SK-N-SH (cell line): ENCODE measurements around the gene GABARAPL2. TPM values are rescaled to one million over a fixed set of nuclear protein-coding genes. Genes with fewer than 3 reads are reported as not detected.

Source experiments
- CTCF ChIA-PET: fragments of 300-600, 350-600 bp; formaldehyde crosslinking; extraction: SDS; loops from one replicate; lab custom pipeline; 2021; lab: Yijun Ruan, JAX
- POLR2A ChIA-PET: fragments of 350-600 bp; sonication (Branson Sonifier 250); formaldehyde crosslinking; extraction: SDS; loops from one replicate; lab custom pipeline; 2020; ENCODE audit warnings: antibody characterized with exemption, inconsistent platforms; lab: Yijun Ruan, JAX
- DNase-seq: peaks from one replicate; pipeline ENCODE4 v3.0.0; 2012
- H2AFZ ChIP-seq: fragments of 200-600 bp; sonication (generic); 2 replicates; pipeline ENCODE4 v1.8.1; 2016; ENCODE audit warnings: antibody characterized with exemption, mild to moderate bottlenecking, low read depth
- H3F3A ChIP-seq: fragments of 200-600 bp; sonication (generic); replicated peaks from 2 replicates; pipeline ENCODE3; 2016; ENCODE audit warnings: antibody characterized with exemption, mild to moderate bottlenecking; ENCODE audit not compliant: insufficient read depth
- H3K27ac ChIP-seq, 2 experiments: fragments of 200-500 bp in 1 of 2; fragments of 200-600 bp in 1 of 2; sonication (Bioruptor generic) in 1 of 2; sonication (generic), shearing (Covaris generic) in 1 of 2; 2 replicates each; pipeline versions ENCODE4 v1.5.1 to v1.6.1; 2014 to 2016; ENCODE audit warnings: low read depth in 2 of 2, inconsistent platforms in 1 of 2, low read length in 1 of 2, mild to moderate bottlenecking in 1 of 2, mixed read lengths in 1 of 2
- H3K27me3 ChIP-seq: fragments of 200-600 bp; sonication (generic), shearing (Covaris generic); 2 replicates; pipeline ENCODE4 v1.6.1; 2016; ENCODE audit warnings: mixed run types; ENCODE audit not compliant: insufficient read depth
- H3K36me3 ChIP-seq, 2 experiments: fragments of 200-500 bp in 1 of 2; fragments of 200-600 bp in 1 of 2; sonication (Bioruptor generic) in 1 of 2; sonication (generic) in 1 of 2; replicated peaks in 1 of 2; 2 replicates each; pipeline versions ENCODE3 to v1.5.1; 2014 to 2016; ENCODE audit warnings: low read length in 1 of 2, mild to moderate bottlenecking in 1 of 2; ENCODE audit not compliant: insufficient read depth in 2 of 2, control insufficient read depth in 1 of 2
- H3K4me1 ChIP-seq, 2 experiments: fragments of 200-500 bp in 1 of 2; fragments of 200-600 bp in 1 of 2; sonication (Bioruptor generic) in 1 of 2; sonication (generic), shearing (Covaris generic) in 1 of 2; 2 replicates each; pipeline versions ENCODE4 v1.5.1 to v1.6.1; 2014 to 2016; ENCODE audit warnings: low read depth in 1 of 2, low read length in 1 of 2, mixed run types in 1 of 2; ENCODE audit not compliant: insufficient read depth in 2 of 2, control insufficient read depth in 1 of 2
- H3K4me2 ChIP-seq: fragments of 200-600 bp; sonication (generic), shearing (Covaris generic); 2 replicates; pipeline ENCODE4 v1.6.1; 2017; ENCODE audit warnings: mixed run types
- H3K4me3 ChIP-seq, 2 experiments: fragments of 200-500 bp in 1 of 2; fragments of 200-600 bp in 1 of 2; sonication (Bioruptor generic) in 1 of 2; sonication (generic), shearing (Covaris generic) in 1 of 2; 2 replicates each; pipeline versions ENCODE4 v1.5.1 to v1.8.1; 2014 to 2016; ENCODE audit warnings: low read depth in 2 of 2, inconsistent platforms in 1 of 2, low read length in 1 of 2, mild to moderate bottlenecking in 1 of 2, mixed read lengths in 1 of 2, moderate library complexity in 1 of 2
- H3K79me2 ChIP-seq: fragments of 200-600 bp; sonication (generic); 2 replicates; pipeline ENCODE4 v1.8.1; 2017; ENCODE audit warnings: mild to moderate bottlenecking; ENCODE audit not compliant: insufficient read depth
- H3K9ac ChIP-seq: fragments of 200-600 bp; sonication (generic); 2 replicates; pipeline ENCODE4 v1.6.1; 2017; ENCODE audit warnings: mixed run types
- H3K9me2 ChIP-seq: fragments of 200-600 bp; sonication (generic); 2 replicates; pipeline ENCODE4 v1.6.1; 2017; ENCODE audit warnings: mixed run types
- H3K9me3 ChIP-seq: fragments of 200-600 bp; sonication (generic); 2 replicates; pipeline ENCODE4 v1.6.1; 2017; ENCODE audit warnings: mixed run types, mild to moderate bottlenecking, moderate library complexity
- H4K20me1 ChIP-seq: fragments of 200-600 bp; sonication (generic); 2 replicates; pipeline ENCODE4 v1.6.1; 2017; ENCODE audit warnings: mild to moderate bottlenecking, mixed run types; ENCODE audit not compliant: insufficient read depth
- CHD2 ChIP-seq: fragments of 150-350 bp; IDR thresholded peaks from 2 replicates; pipeline ENCODE4 v1.6.1; 2018; ENCODE audit warnings: low read length; ENCODE audit not compliant: partially characterized antibody
- ELF1 ChIP-seq: IDR thresholded peaks from 2 replicates; pipeline ENCODE4 v1.4.0; 2012
- EP300 ChIP-seq, 2 experiments: IDR thresholded peaks; 2 replicates each; pipeline versions ENCODE4 v1.4.0 to v1.6.1; 2012; ENCODE audit warnings: borderline replicate concordance in 1 of 2, low read depth in 1 of 2, low read length in 1 of 2
- EZH2phosphoT487 ChIP-seq: fragments of 200-600 bp; sonication (generic); IDR thresholded peaks from 2 replicates; pipeline ENCODE4 v1.6.1; 2017; ENCODE audit warnings: low read depth, mixed run types, mild to moderate bottlenecking, antibody characterized with exemption, moderate library complexity, borderline replicate concordance
- FOSL2 ChIP-seq: IDR thresholded peaks from 2 replicates; pipeline ENCODE4 v1.4.0; 2012; ENCODE audit warnings: low read depth, mild to moderate bottlenecking, moderate library complexity, borderline replicate concordance
- FOXM1 ChIP-seq: IDR thresholded peaks from 2 replicates; pipeline ENCODE4 v1.4.0; 2012; ENCODE audit warnings: low read depth, mild to moderate bottlenecking
- IRF3 ChIP-seq: fragments of 150-350 bp; IDR thresholded peaks from 2 replicates; pipeline ENCODE4 v1.6.1; 2016; ENCODE audit warnings: mild to moderate bottlenecking, low read depth, low read length
- JUND ChIP-seq: IDR thresholded peaks from 2 replicates; pipeline ENCODE4 v1.4.0; 2012
- MEF2A ChIP-seq: IDR thresholded peaks from 2 replicates; pipeline ENCODE4 v1.4.0; 2012; ENCODE audit warnings: low read depth, borderline replicate concordance
- MXI1 ChIP-seq: IDR thresholded peaks from 2 replicates; pipeline ENCODE4 v1.6.1; 2012; ENCODE audit warnings: mild to moderate bottlenecking, low read depth, low read length, improper control_type of control experiment
- NFIC ChIP-seq: IDR thresholded peaks from 2 replicates; pipeline ENCODE4 v1.4.0; 2012; ENCODE audit warnings: borderline replicate concordance
- NRF1 ChIP-seq: IDR thresholded peaks from 2 replicates; pipeline ENCODE4 v1.6.1; 2012; ENCODE audit warnings: low read depth, mild to moderate bottlenecking, low read length
- RAD21 ChIP-seq: IDR thresholded peaks from 2 replicates; pipeline ENCODE4 v1.6.1; 2012; ENCODE audit warnings: mild to moderate bottlenecking, low read length
- RFX5 ChIP-seq: IDR thresholded peaks from 2 replicates; pipeline ENCODE4 v1.6.1; 2012; ENCODE audit warnings: mild to moderate bottlenecking, improper control_type of control experiment, low read length
- RXRA ChIP-seq: IDR thresholded peaks from 2 replicates; pipeline ENCODE4 v1.4.0; 2012; ENCODE audit warnings: low read depth, mild to moderate bottlenecking, borderline replicate concordance
- SIN3A ChIP-seq: IDR thresholded peaks from 2 replicates; pipeline ENCODE4 v1.6.1; 2012; ENCODE audit warnings: low read depth, mild to moderate bottlenecking, low read length, moderate library complexity, borderline replicate concordance
- SMC3 ChIP-seq: IDR thresholded peaks from 2 replicates; pipeline ENCODE4 v1.6.1; 2012; ENCODE audit warnings: low read depth, low read length, improper control_type of control experiment
- TAF1 ChIP-seq: IDR thresholded peaks from 2 replicates; pipeline ENCODE4 v1.6.1; 2012; ENCODE audit warnings: low read depth, mild to moderate bottlenecking, low read length, moderate library complexity, borderline replicate concordance
- YY1 ChIP-seq: IDR thresholded peaks from 2 replicates; pipeline ENCODE4 v1.4.0; 2012; ENCODE audit warnings: low read depth, mild to moderate bottlenecking
- ZBTB33 ChIP-seq: IDR thresholded peaks from 2 replicates; pipeline ENCODE4 v1.4.0; 2012; ENCODE audit warnings: low read depth, borderline replicate concordance
- WGBS: methylation state at CpG from one replicate; pipeline ENCODE4 v1.1.6; 2017; ENCODE audit warnings: low lambda C conversion rate; 5-methylcytosine and 5-hydroxymethylcytosine counted together
- polyA plus RNA-seq, 3 experiments: library from polyadenylated mRNA; depleted of rRNA; stranded (reverse); fragments of >200 nt; gene quantifications; 2 replicates each; pipeline ENCODE4 v1.2.3, GENCODE V29; 2012
- TF ChIP-seq, protein P1 (sequence below): IDR thresholded peaks from 2 replicates; pipeline ENCODE4 v1.4.0; 2012; ENCODE audit warnings: low read depth
- TF ChIP-seq, protein P2 (sequence below): fragments of 150-350 bp; IDR thresholded peaks from 2 replicates; pipeline ENCODE4 v1.6.1; 2017; ENCODE audit warnings: antibody characterized with exemption, low read length, low read depth, borderline replicate concordance

Gene GABARAPL2
- polyA plus RNA-seq, 1 of the 3 experiments (the other 2 are of a cell fraction), result 135 TPM

GRCh38 chr16:75622761-75623605 lies 56.8 kb downstream of the GABARAPL2 start, which contains the start of gene ADAT1 (continued):
- TF ChIP-seq ZBTB33 (peak; percentile 96), IRF3 (no peak), TAF1 (peak; percentile 72), MXI1 (peak; percentile 97), NRF1 (no peak), JUND (no peak), YY1 (peak; percentile 55; the same call in 1 of the 2 replicates), SMC3 (no peak), RFX5 (no peak), MEF2A (no peak), ELF1 (peak; percentile 88), EP300 (IDR thresholded peaks at IDR 0.05; ENCODE audit: borderline replicate concordance in 1 of 2, low read depth in 1 of 2, low read length in 1 of 2) (no peak)
- TF ChIP-seq, protein P1, sequence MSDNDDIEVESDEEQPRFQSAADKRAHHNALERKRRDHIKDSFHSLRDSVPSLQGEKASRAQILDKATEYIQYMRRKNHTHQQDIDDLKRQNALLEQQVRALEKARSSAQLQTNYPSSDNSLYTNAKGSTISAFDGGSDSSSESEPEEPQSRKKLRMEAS, result peak; percentile 87

- 72% methylated on average over 4 of the region's 4 CpGs for WGBS
- Histone ChIP-seq H3K4me2 (no peak overlapping the region), H3K4me3 (no peak overlapping the region), H3F3A (peaks cover 16% of the 10 kb centered on the region), H3K27me3 (no peaks in the 10 kb centered on the region), H3K4me1 (peaks cover 6 to 14% of the 10 kb centered on the region in 2 experiments; a peak in 3 of 4 replicates), H2AFZ (no peak overlapping the region), H4K20me1 (no peaks in the 10 kb centered on the region), H3K9ac (no peak overlapping the region), H3K79me2 (peaks cover 21% of the 10 kb centered on the region), H3K9me2 (no peaks in the 10 kb centered on the region), H3K9me3 (no peaks in the 10 kb centered on the region), H3K27ac (peak overlapping the region in 1 of 2 experiments; percentile 20; a peak in 2 of 4 replicates), H3K36me3 (peaks cover 24 to 49% of the 10 kb centered on the region in 2 experiments)
- POLR2A ChIA-PET, result no interaction called here
- DNase-seq, result no peak
- TF ChIP-seq ELF1 (no peak), SIN3A (no peak), FOSL2 (no peak), SMC3 (no peak), JUND (no peak), RXRA (no peak), FOXM1 (no peak), CHD2 (no peak), EZH2phosphoT487 (no peak), IRF3 (no peak), NFIC (no peak), NRF1 (no peak), RFX5 (no peak), EP300 (IDR thresholded peaks at IDR 0.05; ENCODE audit: borderline replicate concordance in 1 of 2, low read depth in 1 of 2, low read length in 1 of 2) (no peak), RAD21 (no peak)
- TF ChIP-seq, protein P2, sequence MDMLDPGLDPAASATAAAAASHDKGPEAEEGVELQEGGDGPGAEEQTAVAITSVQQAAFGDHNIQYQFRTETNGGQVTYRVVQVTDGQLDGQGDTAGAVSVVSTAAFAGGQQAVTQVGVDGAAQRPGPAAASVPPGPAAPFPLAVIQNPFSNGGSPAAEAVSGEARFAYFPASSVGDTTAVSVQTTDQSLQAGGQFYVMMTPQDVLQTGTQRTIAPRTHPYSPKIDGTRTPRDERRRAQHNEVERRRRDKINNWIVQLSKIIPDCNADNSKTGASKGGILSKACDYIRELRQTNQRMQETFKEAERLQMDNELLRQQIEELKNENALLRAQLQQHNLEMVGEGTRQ, result no peak
- CTCF ChIA-PET, result no interaction called here
Measured at GRCh38 chr16:75624921-75625334, 58.7 kb downstream of the GABARAPL2 start.
